MV-4-11 (cell line): Measurements from ENCODE around the gene UTP3.
"Not testable (repeated sequence)": the region's sequence is repeated elsewhere in the genome, so short reads cannot be mapped to it uniquely, and the experiment has no call there.

Experiments
- DNase-seq: peaks from one replicate; lab custom pipeline; 2025; lab: John Stamatoyannopoulos, UW

The UTP3 gene

DNA sequence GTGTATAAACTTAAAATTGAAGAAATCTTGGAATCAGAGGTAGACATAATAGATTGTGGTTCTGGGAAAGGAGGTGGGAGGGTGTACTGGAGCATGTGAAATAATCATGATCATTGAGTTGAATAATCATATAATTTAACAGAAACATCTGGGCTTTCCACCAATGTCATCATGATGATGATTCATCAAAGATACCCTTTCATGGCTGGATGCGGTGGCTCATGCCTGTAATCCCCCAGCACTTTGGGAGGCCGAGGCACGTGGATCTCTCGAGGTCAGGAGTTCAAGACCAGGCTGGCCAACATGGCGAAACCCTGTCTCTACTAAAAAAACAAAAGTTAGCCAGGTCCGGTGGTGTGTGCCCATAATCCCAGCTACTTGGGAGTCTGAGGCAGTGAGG lies 26.8 kb downstream of the UTP3 start:
- peak; percentile 63 for DNase-seq

DNA sequence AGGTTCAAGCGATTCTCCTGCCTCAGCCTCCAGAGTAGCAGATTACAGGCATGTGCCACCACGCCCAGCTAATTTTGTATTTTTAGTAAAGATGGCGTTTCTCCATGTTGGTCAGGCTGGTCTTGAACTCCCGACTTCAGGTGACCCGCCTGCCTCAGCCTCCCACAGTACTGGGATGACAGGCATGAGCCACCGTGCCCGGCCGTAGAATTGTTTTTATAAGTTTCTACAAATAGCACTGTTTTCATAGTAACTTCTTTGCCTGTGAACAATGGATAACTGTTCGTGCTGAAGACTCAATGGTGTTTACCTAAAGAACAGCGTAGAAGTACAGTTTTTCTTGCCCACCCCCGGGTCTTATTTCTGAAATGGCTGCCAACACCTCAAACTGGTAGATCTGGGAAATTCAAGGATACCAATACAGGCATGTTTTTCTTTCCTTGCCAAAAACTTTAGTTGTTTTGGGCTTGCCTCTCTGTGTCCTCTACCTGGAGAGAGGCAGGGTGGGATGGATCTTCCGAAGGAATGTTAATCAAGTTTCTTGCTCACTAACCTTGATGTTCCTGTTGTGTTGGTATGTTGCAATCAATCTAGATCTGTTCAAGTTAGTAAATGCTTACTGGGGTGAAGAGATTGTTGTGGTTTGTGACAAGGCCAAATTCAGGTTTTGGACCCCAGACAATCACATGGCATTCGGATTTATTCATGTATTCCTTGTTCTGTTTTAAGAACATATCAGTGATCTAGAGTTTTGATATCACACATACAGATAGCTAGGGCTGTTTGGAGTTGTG lies 30.7 kb downstream of the UTP3 start:
- DNase-seq: no peak

GRCh38 chr4:70721747-70722146 lies 33.4 kb downstream of the UTP3 start, which contains the start of gene RUFY3:
RUFY3 (plus strand) TSS chr4:70721964; CDS start chr4:70722574, 610 bp downstream.
- DNase-seq: no peak

- no peak for DNase-seq
Measured at GRCh38 chr4:70722199-70722791, 34.0 kb downstream of the UTP3 start.

GRCh38 chr4:70724463-70724862 lies 36.1 kb downstream of the UTP3 start:
- DNase-seq: no peak

DNA sequence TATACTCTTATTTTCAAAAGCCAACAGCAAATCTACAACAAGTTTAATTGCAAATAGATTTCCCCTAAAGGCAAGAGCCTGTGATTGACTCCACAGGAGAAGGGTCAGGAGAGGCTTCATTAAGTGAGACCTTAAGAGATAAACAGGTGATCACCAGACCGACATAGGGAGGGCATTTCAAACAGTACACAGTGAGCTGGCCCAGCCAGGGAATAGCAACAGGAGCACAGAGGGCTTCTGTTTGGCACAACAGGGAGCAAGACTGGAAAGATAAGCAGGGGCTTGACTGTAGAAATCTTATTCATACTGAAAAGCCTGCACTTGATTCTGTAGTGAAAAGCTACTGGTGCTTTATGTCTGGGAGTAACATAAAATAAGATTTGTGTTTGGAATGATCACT lies 37.3 kb downstream of the UTP3 start:
- DNase-seq: no peak

- not testable (repeated sequence) for DNase-seq
Measured at GRCh38 chr4:70726515-70726914, 38.2 kb downstream of the UTP3 start.

- DNase-seq: peak; percentile 81
Measured at GRCh38 chr4:70728091-70728490, 39.8 kb downstream of the UTP3 start.

DNA sequence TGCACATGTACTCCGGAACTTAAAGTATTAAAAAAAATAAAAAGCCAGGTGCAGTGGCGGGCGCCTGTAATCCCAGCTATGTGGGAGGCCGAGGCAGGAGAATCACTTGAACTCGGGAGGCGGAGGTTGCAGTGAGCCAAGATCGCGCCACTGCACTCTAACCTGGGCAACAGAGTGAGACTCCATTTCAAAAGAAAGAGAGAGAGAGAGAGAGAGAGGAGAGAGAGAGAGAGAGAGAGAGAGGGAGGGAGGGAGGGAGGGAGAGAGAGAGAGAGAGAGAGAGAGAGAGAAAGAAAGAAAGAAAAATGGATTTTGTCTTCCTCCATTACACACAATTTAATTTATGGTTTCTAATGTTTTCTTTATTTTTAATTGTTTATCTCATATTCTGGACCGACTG lies 44.5 kb downstream of the UTP3 start:
- DNase-seq: not testable (repeated sequence)

- peak; percentile 85 for DNase-seq
Measured at GRCh38 chr4:70734168-70734954, 46.0 kb downstream of the UTP3 start.

GRCh38 chr4:70734971-70735370 lies 46.6 kb downstream of the UTP3 start:
- DNase-seq: no peak

GRCh38 chr4:70735915-70736314 lies 47.6 kb downstream of the UTP3 start:
- DNase-seq: peak; percentile 76

DNA sequence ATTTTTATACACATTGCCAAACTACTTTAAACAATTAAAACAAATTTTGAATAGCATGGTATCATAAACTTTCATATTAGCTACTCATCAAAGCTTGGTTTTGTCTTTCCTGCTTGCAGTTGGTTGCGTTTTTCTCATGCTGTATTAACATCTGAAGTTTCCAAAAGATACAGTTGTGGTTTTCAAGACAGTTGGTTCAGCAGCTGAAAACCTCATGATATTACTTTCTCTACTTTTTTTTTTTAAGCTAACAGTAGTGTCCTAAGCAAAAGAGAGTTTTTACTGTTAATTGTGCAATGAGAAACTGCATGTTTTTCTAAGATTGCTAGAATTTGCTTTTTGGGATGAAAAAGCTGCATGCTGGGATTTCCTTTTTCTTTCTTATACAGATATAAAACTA lies 48.7 kb downstream of the UTP3 start:
- DNase-seq: peak; percentile 79

- no peak for DNase-seq
Measured at GRCh38 chr4:70737409-70737808, 49.1 kb downstream of the UTP3 start.

GRCh38 chr4:70739496-70740337 lies 51.4 kb downstream of the UTP3 start:
- DNase-seq: peak; percentile 71
